GM10266 (cell line): ENCODE results near the gene RNLS.

Experiments
- DNase-seq: peaks from one replicate; pipeline ENCODE4 v3.0.0; 2012; ENCODE audit errors: extremely low spot score
- CTCF ChIP-seq: IDR thresholded peaks from 2 replicates; pipeline ENCODE4 v1.5.1; 2012; ENCODE audit warnings: mild to moderate bottlenecking, low read depth; ENCODE audit not compliant: control insufficient read depth, insufficient read depth; ENCODE audit errors: missing control alignments

RNLS gene

GRCh38 chr10:88299787-88300186 lies 283.3 kb downstream of the RNLS start:
- TF ChIP-seq CTCF, result no peak

GRCh38 chr10:88297103-88297502 lies 286.0 kb downstream of the RNLS start:
- DNase-seq, result no peak

More at GRCh38 chr10:88299787-88300186, 283.3 kb downstream of the RNLS start:
- no peak for DNase-seq

GRCh38 chr10:88293651-88294230 lies 289.4 kb downstream of the RNLS start:
- no peak for TF ChIP-seq CTCF
- DNase-seq, result no peak

More at GRCh38 chr10:88297103-88297502, 286.0 kb downstream of the RNLS start:
- no peak for TF ChIP-seq CTCF

GRCh38 chr10:88293073-88293472 lies 290.0 kb downstream of the RNLS start:
- DNase-seq, result no peak
- no peak for TF ChIP-seq CTCF

GRCh38 chr10:88292185-88292514 lies 291.0 kb downstream of the RNLS start:
- no peak for DNase-seq
- no peak for TF ChIP-seq CTCF

GRCh38 chr10:88291289-88292184 lies 291.6 kb downstream of the RNLS start:
- no peak for DNase-seq
- TF ChIP-seq CTCF, result no peak

- TF ChIP-seq CTCF, result no peak
- DNase-seq, result no peak
Measured at GRCh38 chr10:88289342-88289741, 293.8 kb downstream of the RNLS start.
